ENCODE data around the gene TOB2. TPM values are rescaled to one million over a fixed set of nuclear protein-coding genes. Genes with fewer than 3 reads are reported as not detected.

Gene TOB2
- total and polyA plus RNA-seq, 11 donors: 29.0 to 74.5 (median 44.9) TPM

- WGBS, 4 donors: 34 to 47% (median 44%) methylated on average over 4 to 5 of the region's 5 CpGs
- Histone ChIP-seq H3K4me3 (no peak overlapping the region), H3K9me3 (no peaks in the 10 kb centered on the region), H3K36me3 (peaks cover 0 to 24% (median 7%) of the 10 kb centered on the region in 9 donors), H3K27me3 (no peaks in the 10 kb centered on the region), H3K4me1 (peaks cover 5 to 99% (median 74%) of the 10 kb centered on the region in 12 donors), H3K27ac (peak overlapping the region; percentile 15 to 83 (median 73))
- TF ChIP-seq POLR2A (IDR thresholded peaks at IDR 0.05) (no peak), CTCF (IDR thresholded peaks at IDR 0.05) (no peak)
- ATAC-seq (no peak), DNase-seq (no peak)
- intact Hi-C loops (cut with DNase I): loop anchor here in 1 of 10 donors (5.0 kb wide), 1 partner anchor 40 kb away; no protein-coding TSS in a partner anchor
Observed at GRCh38 chr22:41481925-41482318, 35.3 kb upstream of the TOB2 start.

GRCh38 chr22:41481131-41481830 is 34.7 kb upstream of the TOB2 start:
- Histone ChIP-seq H3K36me3 (peaks cover 0 to 24% (median 5%) of the 10 kb centered on the region in 9 donors), H3K4me1 (peaks cover 5 to 95% (median 70%) of the 10 kb centered on the region in 12 donors), H3K4me3 (peak overlapping the region in 2 of 12 donors; percentile 12 to 13), H3K27ac (peak overlapping the region; percentile 6 to 83 (median 73)), H3K9me3 (no peaks in the 10 kb centered on the region), H3K27me3 (no peaks in the 10 kb centered on the region)
- intact Hi-C loops (cut with DNase I): loop anchor here in 1 of 10 donors (5.0 kb wide), 1 partner anchor 41 kb away; no protein-coding TSS in a partner anchor
- TF ChIP-seq CTCF (IDR thresholded peaks at IDR 0.05) (no peak), POLR2A (IDR thresholded peaks at IDR 0.05) (no peak)
- peak in 4 of 5 donors; percentile 43 to 77 (median 55) for DNase-seq
- 39 to 46% (median 41%) methylated on average over 9 to 15 of the region's 15 CpGs for WGBS, 4 donors
- peak; percentile 54 to 74 (median 67) for ATAC-seq

- DNase-seq (no peak), ATAC-seq (peak in 2 of 4 donors; percentile 31 to 32)
- Histone ChIP-seq H3K9me3 (no peaks in the 10 kb centered on the region), H3K36me3 (peaks cover 0 to 26% (median 5%) of the 10 kb centered on the region in 9 donors), H3K27me3 (no peaks in the 10 kb centered on the region), H3K4me3 (no peak overlapping the region), H3K27ac (peak overlapping the region in 11 of 12 donors; percentile 34 to 83 (median 73)), H3K4me1 (peaks cover 5 to 93% (median 68%) of the 10 kb centered on the region in 12 donors)
- TF ChIP-seq CTCF (IDR thresholded peaks at IDR 0.05): no peak
- TF ChIP-seq POLR2A (IDR thresholded peaks at IDR 0.05): no peak
- intact Hi-C loops (cut with DNase I): loop anchor here in 1 of 10 donors (5.0 kb wide), 1 partner anchor 42 kb away; no protein-coding TSS in a partner anchor
- WGBS, 4 donors: 36 to 56% (median 40%) methylated on average over 7 of the region's 7 CpGs
Observed at GRCh38 chr22:41480397-41480735, 33.8 kb upstream of the TOB2 start.

GRCh38 chr22:41479671-41480396 is 33.2 kb upstream of the TOB2 start:
- ATAC-seq (peak in 3 of 4 donors; percentile 13 to 41 (median 30)), DNase-seq (no peak)
- intact Hi-C loops (cut with DNase I): loop anchor here in 2 of 10 donors (5.0 kb wide), 2 partner anchors 37 to 42 kb away; no protein-coding TSS in a partner anchor
- Histone ChIP-seq H3K4me3 (no peak overlapping the region), H3K9me3 (no peaks in the 10 kb centered on the region), H3K27ac (peak overlapping the region in 11 of 12 donors; percentile 34 to 83 (median 73)), H3K36me3 (peaks cover 0 to 26% (median 5%) of the 10 kb centered on the region in 9 donors), H3K4me1 (peaks cover 5 to 92% (median 63%) of the 10 kb centered on the region in 12 donors), H3K27me3 (no peaks in the 10 kb centered on the region)
- TF ChIP-seq CTCF (IDR thresholded peaks at IDR 0.05): no peak
- no peak for TF ChIP-seq POLR2A (IDR thresholded peaks at IDR 0.05)
- 47 to 56% (median 54%) methylated on average over 5 to 6 of the region's 6 CpGs for WGBS, 4 donors
